ENCODE results near the gene MYO16. TPM values are rescaled to one million over a fixed set of nuclear protein-coding genes. Genes with fewer than 3 reads are reported as not detected.

MYO16 gene
- total and polyA plus RNA-seq, 12 donors = 0.29 to 5.9 (median 1.4) TPM

DNA sequence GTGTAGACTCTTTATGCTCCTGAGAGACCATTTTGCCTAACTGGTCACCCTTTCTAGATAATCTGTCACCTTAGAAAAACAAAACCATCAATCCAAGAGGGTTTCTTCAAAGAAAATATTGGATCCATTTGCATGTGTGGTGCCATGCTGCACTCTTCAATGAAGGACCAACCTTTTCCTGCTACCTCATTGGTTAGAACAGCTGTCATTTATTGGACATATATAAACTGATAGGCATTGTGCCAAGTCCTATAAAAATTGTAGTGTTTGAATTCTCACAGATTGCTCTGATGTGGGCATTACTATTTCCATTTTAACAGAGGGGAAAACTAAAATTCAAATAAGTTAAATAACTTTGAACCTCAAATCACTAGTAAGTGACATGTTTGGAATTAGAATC is 333.2 kb downstream of the MYO16 start:
- Histone ChIP-seq H3K4me1 (no peaks in the 10 kb centered on the region), H3K27me3 (no peaks in the 10 kb centered on the region), H3K4me3 (no peak overlapping the region), H3K36me3 (no peaks in the 10 kb centered on the region), H3K27ac (no peak overlapping the region), H3K9me3 (no peaks in the 10 kb centered on the region)
- intact Hi-C loops (cut with DNase I) = loop anchor here (2.0 to 10.0 kb wide), 9 partner anchors 50 to 1175 kb away; partner anchors contain the start of gene IRS2 (in 5 of the 10)
- TF ChIP-seq, protein P1, sequence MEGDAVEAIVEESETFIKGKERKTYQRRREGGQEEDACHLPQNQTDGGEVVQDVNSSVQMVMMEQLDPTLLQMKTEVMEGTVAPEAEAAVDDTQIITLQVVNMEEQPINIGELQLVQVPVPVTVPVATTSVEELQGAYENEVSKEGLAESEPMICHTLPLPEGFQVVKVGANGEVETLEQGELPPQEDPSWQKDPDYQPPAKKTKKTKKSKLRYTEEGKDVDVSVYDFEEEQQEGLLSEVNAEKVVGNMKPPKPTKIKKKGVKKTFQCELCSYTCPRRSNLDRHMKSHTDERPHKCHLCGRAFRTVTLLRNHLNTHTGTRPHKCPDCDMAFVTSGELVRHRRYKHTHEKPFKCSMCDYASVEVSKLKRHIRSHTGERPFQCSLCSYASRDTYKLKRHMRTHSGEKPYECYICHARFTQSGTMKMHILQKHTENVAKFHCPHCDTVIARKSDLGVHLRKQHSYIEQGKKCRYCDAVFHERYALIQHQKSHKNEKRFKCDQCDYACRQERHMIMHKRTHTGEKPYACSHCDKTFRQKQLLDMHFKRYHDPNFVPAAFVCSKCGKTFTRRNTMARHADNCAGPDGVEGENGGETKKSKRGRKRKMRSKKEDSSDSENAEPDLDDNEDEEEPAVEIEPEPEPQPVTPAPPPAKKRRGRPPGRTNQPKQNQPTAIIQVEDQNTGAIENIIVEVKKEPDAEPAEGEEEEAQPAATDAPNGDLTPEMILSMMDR (IDR thresholded peaks at IDR 0.05) = no peak
- ATAC-seq (no peak), DNase-seq (no peak)

DNA sequence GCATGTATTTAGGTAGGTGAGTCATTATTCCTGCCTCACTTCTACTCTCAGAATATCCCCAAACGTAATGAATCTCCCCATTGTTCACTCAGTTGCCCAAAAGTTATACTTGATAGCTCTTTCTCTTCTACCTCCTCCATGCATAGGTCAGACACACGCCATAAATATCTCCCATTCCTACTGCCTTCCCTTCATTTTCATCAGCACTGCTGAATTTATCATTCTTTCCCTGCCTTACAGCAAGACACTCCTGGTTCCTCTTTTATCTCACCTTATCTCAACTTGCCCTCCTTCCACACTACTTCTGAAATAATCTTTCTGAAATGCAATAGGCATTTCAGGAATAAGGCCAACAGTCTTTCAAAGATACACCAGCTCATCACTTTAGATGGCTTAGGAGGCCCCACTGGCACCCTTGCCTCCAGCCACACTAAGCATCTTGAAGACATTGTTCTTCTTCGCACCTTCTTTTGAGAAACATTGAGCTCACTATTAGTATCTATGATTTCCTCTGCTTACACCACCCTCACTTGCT is 333.9 kb downstream of the MYO16 start:
- TF ChIP-seq, protein P1 (IDR thresholded peaks at IDR 0.05) = no peak
- H3K27ac ChIP-seq = no peak overlapping the region
- DNase-seq (no peak), ATAC-seq (no peak)
- H3K9me3 ChIP-seq = no peaks in the 10 kb centered on the region
- no peaks in the 10 kb centered on the region for H3K27me3 ChIP-seq
- no peaks in the 10 kb centered on the region for H3K4me1 ChIP-seq
- intact Hi-C loops (cut with DNase I) = loop anchor here (2.0 to 10.0 kb wide), 9 partner anchors 51 to 1174 kb away; partner anchors contain the start of gene IRS2 (in 5 of the 10)
- no peaks in the 10 kb centered on the region for H3K36me3 ChIP-seq
- WGBS, 2 donors = 85 to 89% methylated on average over 3 of the region's 3 CpGs
- H3K4me3 ChIP-seq = no peak overlapping the region

DNA sequence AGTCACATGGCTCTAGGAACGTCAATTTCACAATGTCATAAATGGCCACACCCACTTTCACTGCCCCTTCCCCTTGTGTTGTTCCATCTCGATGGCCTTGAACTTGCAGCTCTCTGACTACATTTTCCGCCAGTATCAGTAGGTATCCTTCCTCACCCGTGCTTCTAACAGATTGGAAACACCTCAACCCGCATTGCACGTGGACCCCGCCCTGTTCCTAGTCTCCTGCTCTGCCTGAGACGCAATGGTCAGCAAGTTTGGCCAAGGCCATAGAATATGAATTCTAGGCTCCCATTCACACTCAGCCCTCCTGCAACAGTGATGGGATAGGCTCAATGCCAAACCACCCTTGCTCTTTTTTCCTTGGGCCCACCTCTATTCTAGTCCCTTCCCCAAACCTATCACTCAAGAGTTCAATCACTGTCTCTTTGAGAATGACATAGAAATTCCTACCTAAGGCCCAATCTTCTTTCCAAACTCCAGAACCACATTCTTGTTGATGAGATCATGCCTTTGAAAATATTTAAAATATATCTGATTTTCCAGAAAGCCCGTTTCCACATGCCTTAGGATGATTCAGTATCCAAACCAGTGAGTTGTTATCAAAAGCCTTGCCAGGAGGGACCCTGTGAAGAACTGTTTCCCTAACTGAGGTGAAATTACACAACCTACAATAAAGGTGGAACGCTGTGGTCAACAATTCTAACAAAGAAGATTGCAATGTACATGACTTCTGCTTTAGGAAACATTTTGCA is 334.6 kb downstream of the MYO16 start:
- Histone ChIP-seq H3K9me3 (no peaks in the 10 kb centered on the region), H3K4me3 (no peak overlapping the region), H3K27me3 (no peaks in the 10 kb centered on the region), H3K27ac (no peak overlapping the region), H3K4me1 (no peaks in the 10 kb centered on the region), H3K36me3 (no peaks in the 10 kb centered on the region)
- intact Hi-C loops (cut with DNase I) = loop anchor here (2.0 to 10.0 kb wide), 9 partner anchors 52 to 1173 kb away; partner anchors contain the start of gene IRS2 (in 5 of the 10)
- ATAC-seq (no peak), DNase-seq (no peak)
- TF ChIP-seq, protein P1 (IDR thresholded peaks at IDR 0.05) = no peak
- WGBS, 2 donors = 78 to 83% methylated on average over 10 of the region's 10 CpGs

DNA sequence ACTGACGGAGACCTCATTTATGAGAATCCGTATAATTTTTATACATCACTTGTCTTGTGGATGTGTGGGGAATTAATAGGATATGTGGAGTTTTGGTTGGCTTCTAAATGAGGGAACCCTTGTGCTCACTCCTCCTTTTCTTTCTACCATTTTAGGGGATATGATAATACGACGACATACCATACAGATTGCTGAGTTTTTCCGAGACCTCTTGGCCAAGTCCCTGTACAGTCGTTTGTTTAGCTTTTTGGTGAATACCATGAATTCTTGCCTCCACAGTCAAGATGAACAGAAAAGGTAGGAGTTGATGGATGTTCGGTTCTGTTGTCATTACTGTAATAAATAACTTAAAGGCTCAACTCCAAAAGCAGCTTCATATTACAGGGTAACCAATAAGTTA is 335.2 kb downstream of the MYO16 start:
- TF ChIP-seq, protein P1 (IDR thresholded peaks at IDR 0.05) = no peak
- DNase-seq (no peak), ATAC-seq (no peak)
- Histone ChIP-seq H3K27ac (no peak overlapping the region), H3K27me3 (no peaks in the 10 kb centered on the region), H3K36me3 (no peaks in the 10 kb centered on the region), H3K4me1 (no peaks in the 10 kb centered on the region), H3K4me3 (no peak overlapping the region), H3K9me3 (no peaks in the 10 kb centered on the region)
- WGBS, 2 donors = 77 to 85% methylated on average over 7 of the region's 7 CpGs
- intact Hi-C loops (cut with DNase I) = loop anchor here (5.0 to 10.0 kb wide), 8 partner anchors 52 to 1173 kb away; partner anchors contain the start of gene IRS2 (in 5 of the 10)
